ENCODE data around the gene RACK1.

The RACK1 gene

GRCh38 chr5:181199881-181200638 is 43.6 kb downstream of the RACK1 start:
- Histone ChIP-seq H3K4me3 (ENCODE audit: insufficient read depth, low read length, poor library complexity, severe bottlenecking) (no peak overlapping the region), H3K36me3 (ENCODE audit: low read length) (no peaks in the 10 kb centered on the region), H2AFZ (ENCODE audit: low read depth, low read length, severe bottlenecking) (no peak overlapping the region), H4K20me1 (ENCODE audit: low read depth, low read length) (no peaks in the 10 kb centered on the region), H3K9me3 (ENCODE audit: insufficient read depth, low read length) (no peaks in the 10 kb centered on the region), H3K4me2 (ENCODE audit: low read depth, low read length, poor library complexity, severe bottlenecking) (no peak overlapping the region), H3K9me2 (replicated peaks; ENCODE audit: insufficient read depth, low read length) (no peaks in the 10 kb centered on the region), H3K27ac (ENCODE audit: low read depth, low read length) (no peak overlapping the region), H3K27me3 (ENCODE audit: low read length) (no peaks in the 10 kb centered on the region), H3F3A (ENCODE audit: insufficient read depth) (no peaks in the 10 kb centered on the region), H3K79me2 (ENCODE audit: insufficient read depth, low read length) (no peaks in the 10 kb centered on the region), H3K9ac (ENCODE audit: low read length) (no peak overlapping the region)
- no peak for TF ChIP-seq CTCF (IDR thresholded peaks at IDR 0.05; ENCODE audit: insufficient read depth, low read length, poor library complexity, severe bottlenecking)
- TF ChIP-seq EZH2phosphoT487 (conservative IDR thresholded peaks at IDR 0.05; ENCODE audit: low read length): no peak

- H3K79me2 ChIP-seq (ENCODE audit: insufficient read depth, low read length): no peaks in the 10 kb centered on the region
- no peaks in the 10 kb centered on the region for H3K9me2 ChIP-seq (replicated peaks; ENCODE audit: insufficient read depth, low read length)
- no peaks in the 10 kb centered on the region for H3K9me3 ChIP-seq (ENCODE audit: insufficient read depth, low read length)
- no peak overlapping the region for H3K4me2 ChIP-seq (ENCODE audit: low read depth, low read length, poor library complexity, severe bottlenecking)
- H3K36me3 ChIP-seq (ENCODE audit: low read length): no peaks in the 10 kb centered on the region
- no peak overlapping the region for H2AFZ ChIP-seq (ENCODE audit: low read depth, low read length, severe bottlenecking)
- no peaks in the 10 kb centered on the region for H4K20me1 ChIP-seq (ENCODE audit: low read depth, low read length)
- H3K9ac ChIP-seq (ENCODE audit: low read length): no peak overlapping the region
- TF ChIP-seq EZH2phosphoT487 (conservative IDR thresholded peaks at IDR 0.05; ENCODE audit: low read length) (no peak), CTCF (IDR thresholded peaks at IDR 0.05; ENCODE audit: insufficient read depth, low read length, poor library complexity, severe bottlenecking) (no peak)
- H3F3A ChIP-seq (ENCODE audit: insufficient read depth): no peaks in the 10 kb centered on the region
- H3K27me3 ChIP-seq (ENCODE audit: low read length): no peaks in the 10 kb centered on the region
- no peak overlapping the region for H3K4me3 ChIP-seq (ENCODE audit: insufficient read depth, low read length, poor library complexity, severe bottlenecking)
- H3K27ac ChIP-seq (ENCODE audit: low read depth, low read length): no peak overlapping the region
Observed at GRCh38 chr5:181198905-181199519, 44.7 kb downstream of the RACK1 start.

- Histone ChIP-seq H3K79me2 (ENCODE audit: insufficient read depth, low read length) (no peaks in the 10 kb centered on the region), H3K27me3 (ENCODE audit: low read length) (no peaks in the 10 kb centered on the region), H3K9ac (ENCODE audit: low read length) (no peak overlapping the region), H3K36me3 (ENCODE audit: low read length) (no peaks in the 10 kb centered on the region), H2AFZ (ENCODE audit: low read depth, low read length, severe bottlenecking) (no peak overlapping the region), H3K27ac (ENCODE audit: low read depth, low read length) (no peak overlapping the region), H3K4me3 (ENCODE audit: insufficient read depth, low read length, poor library complexity, severe bottlenecking) (no peak overlapping the region), H4K20me1 (ENCODE audit: low read depth, low read length) (no peaks in the 10 kb centered on the region), H3K9me3 (ENCODE audit: insufficient read depth, low read length) (no peaks in the 10 kb centered on the region), H3K4me2 (ENCODE audit: low read depth, low read length, poor library complexity, severe bottlenecking) (no peak overlapping the region), H3F3A (ENCODE audit: insufficient read depth) (no peaks in the 10 kb centered on the region), H3K9me2 (replicated peaks; ENCODE audit: insufficient read depth, low read length) (no peaks in the 10 kb centered on the region)
- no peak for TF ChIP-seq CTCF (IDR thresholded peaks at IDR 0.05; ENCODE audit: insufficient read depth, low read length, poor library complexity, severe bottlenecking)
- TF ChIP-seq EZH2phosphoT487 (conservative IDR thresholded peaks at IDR 0.05; ENCODE audit: low read length): no peak
Observed at GRCh38 chr5:181198106-181198685, 45.5 kb downstream of the RACK1 start.
